Fibroblast of lung (primary cell): ENCODE measurements around the gene CDH12.

ENCODE experiments used
- CTCF ChIP-seq, 2 donors: IDR thresholded peaks in 1 of 2; conservative IDR thresholded peaks in 1 of 2; 1 replicate in 1 of 2; 2 replicates in 1 of 2; pipeline ENCODE4 v1.5.1; 2011 to 2012; ENCODE audit warnings: low read length in 2 of 2, control low read depth in 1 of 2, inconsistent platforms in 1 of 2, low read depth in 1 of 2, mild to moderate bottlenecking in 1 of 2
- EZH2 ChIP-seq: IDR thresholded peaks from 2 replicates; pipeline ENCODE4 v1.5.1; 2012; ENCODE audit warnings: low read length, control low read depth, mild to moderate bottlenecking; ENCODE audit errors: missing control alignments

DNA sequence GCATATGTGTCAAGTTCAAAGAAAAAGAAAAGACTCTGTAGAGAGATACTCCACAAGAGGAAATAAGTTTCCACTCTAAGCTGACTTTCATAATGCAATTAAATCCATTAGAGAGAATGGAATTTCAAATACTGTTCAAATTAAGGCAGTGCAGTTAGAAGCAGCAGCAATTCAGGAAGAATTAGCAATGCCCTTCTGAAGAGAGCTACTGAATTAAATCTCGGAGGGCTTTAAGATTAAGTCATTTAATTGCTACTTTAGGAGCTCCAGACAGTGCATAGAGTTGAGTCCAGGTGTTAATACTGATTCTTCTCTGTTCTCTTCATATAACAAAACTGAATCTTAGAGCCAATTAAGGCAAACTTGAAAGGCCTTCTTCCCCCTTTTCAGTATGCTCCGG, 8.5 kb downstream of the CDH12 start:
- TF ChIP-seq CTCF (conservative IDR thresholded peaks at IDR 0.05 in 1 of 2, IDR thresholded peaks at IDR 0.05 in 1 of 2; ENCODE audit: low read depth in 1 of 2, low read length in 2 of 2) (no peak), EZH2 (no peak)
